Mesodermal cell (in vitro differentiated cells): Measurements from ENCODE around the gene LZTS2.

Experiments used
- H3K27ac ChIP-seq: 2 replicates; pipeline ENCODE4 v1.7.0; 2013; ENCODE audit warnings: mild to moderate bottlenecking, low read depth, low read length, moderate library complexity; ENCODE audit not compliant: severe bottlenecking
- H3K36me3 ChIP-seq: 2 replicates; pipeline ENCODE4 v1.7.1; 2013; ENCODE audit warnings: mild to moderate bottlenecking, low read length, moderate library complexity; ENCODE audit not compliant: control insufficient read depth, insufficient read depth
- H3K4me1 ChIP-seq: one replicate; pipeline ENCODE4 v1.7.1; 2013; ENCODE audit warnings: mild to moderate bottlenecking, low read length; ENCODE audit not compliant: insufficient read depth, control insufficient read depth, poor library complexity, severe bottlenecking
- H3K4me3 ChIP-seq: 2 replicates; pipeline ENCODE4 v1.7.0; 2013; ENCODE audit warnings: low read length, control low read depth, mild to moderate bottlenecking; ENCODE audit not compliant: insufficient read depth, poor library complexity, severe bottlenecking; ENCODE audit errors: extremely low read depth
- H3K9me3 ChIP-seq: 2 replicates; pipeline ENCODE4 v1.7.1; 2013; ENCODE audit warnings: mild to moderate bottlenecking, low read length, moderate library complexity; ENCODE audit not compliant: control insufficient read depth
- WGBS, 2 experiments: methylation state at CpG; one replicate each; pipeline ENCODE4 v1.1.5; 2013; ENCODE audit warnings: missing lambda C conversion rate in 2 of 2; ENCODE audit not compliant: insufficient coverage in 2 of 2; 5-methylcytosine and 5-hydroxymethylcytosine counted together

Gene LZTS2

GRCh38 chr10:100987685-100988049, 11.9 kb upstream of the LZTS2 start:
- 1 to 3% methylated on average over 15 of the region's 15 CpGs for WGBS, 2 experiments
- H3K9me3 ChIP-seq = no peaks in the 10 kb centered on the region
- H3K36me3 ChIP-seq = peaks cover 55% of the 10 kb centered on the region
- H3K4me3 ChIP-seq = peak overlapping the region; percentile 98
- peak overlapping the region; percentile 30 for H3K27ac ChIP-seq
- H3K4me1 ChIP-seq = peaks cover 21% of the 10 kb centered on the region

DNA sequence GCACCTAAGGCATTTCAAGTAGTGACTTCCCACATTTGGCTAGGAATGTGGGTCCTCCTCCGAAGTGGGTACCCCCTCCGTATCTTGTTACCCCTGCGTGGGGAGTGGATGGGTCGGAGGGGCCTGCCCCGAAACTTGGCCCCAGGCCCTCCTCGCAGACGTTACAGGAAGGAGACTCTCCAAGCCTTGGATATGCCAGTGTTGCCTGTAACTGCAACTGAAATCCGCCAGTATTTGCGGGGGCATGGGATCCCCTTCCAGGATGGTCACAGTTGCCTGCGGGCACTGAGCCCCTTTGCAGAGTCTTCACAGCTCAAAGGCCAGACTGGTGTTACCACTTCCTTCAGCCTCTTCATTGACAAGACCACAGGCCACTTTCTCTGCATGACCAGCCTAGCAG, 11.4 kb upstream of the LZTS2 start:
- H3K36me3 ChIP-seq = peaks cover 55% of the 10 kb centered on the region
- no peaks in the 10 kb centered on the region for H3K9me3 ChIP-seq
- WGBS, 2 experiments = 69 to 81% methylated on average over 9 to 10 of the region's 10 CpGs
- H3K4me1 ChIP-seq = peaks cover 21% of the 10 kb centered on the region
- peak overlapping the region; percentile 98 for H3K4me3 ChIP-seq
- no peak overlapping the region for H3K27ac ChIP-seq

DNA sequence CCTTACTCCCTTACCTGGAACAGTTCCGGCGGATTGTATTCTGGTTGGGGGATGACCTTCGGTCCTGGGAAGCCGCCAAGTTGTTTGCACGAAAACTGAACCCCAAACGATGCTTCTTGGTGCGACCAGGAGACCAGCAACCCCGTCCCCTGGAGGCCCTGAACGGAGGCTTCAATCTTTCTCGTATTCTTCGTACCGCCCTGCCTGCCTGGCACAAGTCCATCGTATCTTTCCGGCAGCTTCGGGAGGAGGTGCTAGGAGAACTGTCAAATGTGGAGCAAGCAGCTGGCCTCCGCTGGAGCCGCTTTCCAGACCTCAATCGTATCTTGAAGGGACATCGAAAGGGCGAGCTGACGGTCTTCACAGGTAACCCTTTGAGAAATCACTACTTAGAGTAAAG, 10.5 kb upstream of the LZTS2 start:
- H3K36me3 ChIP-seq = peaks cover 62% of the 10 kb centered on the region
- 95% methylated on average over 17 to 21 of the region's 21 CpGs for WGBS, 2 experiments
- H3K4me1 ChIP-seq = peaks cover 21% of the 10 kb centered on the region
- no peak overlapping the region for H3K27ac ChIP-seq
- no peak overlapping the region for H3K4me3 ChIP-seq
- H3K9me3 ChIP-seq = no peaks in the 10 kb centered on the region

DNA sequence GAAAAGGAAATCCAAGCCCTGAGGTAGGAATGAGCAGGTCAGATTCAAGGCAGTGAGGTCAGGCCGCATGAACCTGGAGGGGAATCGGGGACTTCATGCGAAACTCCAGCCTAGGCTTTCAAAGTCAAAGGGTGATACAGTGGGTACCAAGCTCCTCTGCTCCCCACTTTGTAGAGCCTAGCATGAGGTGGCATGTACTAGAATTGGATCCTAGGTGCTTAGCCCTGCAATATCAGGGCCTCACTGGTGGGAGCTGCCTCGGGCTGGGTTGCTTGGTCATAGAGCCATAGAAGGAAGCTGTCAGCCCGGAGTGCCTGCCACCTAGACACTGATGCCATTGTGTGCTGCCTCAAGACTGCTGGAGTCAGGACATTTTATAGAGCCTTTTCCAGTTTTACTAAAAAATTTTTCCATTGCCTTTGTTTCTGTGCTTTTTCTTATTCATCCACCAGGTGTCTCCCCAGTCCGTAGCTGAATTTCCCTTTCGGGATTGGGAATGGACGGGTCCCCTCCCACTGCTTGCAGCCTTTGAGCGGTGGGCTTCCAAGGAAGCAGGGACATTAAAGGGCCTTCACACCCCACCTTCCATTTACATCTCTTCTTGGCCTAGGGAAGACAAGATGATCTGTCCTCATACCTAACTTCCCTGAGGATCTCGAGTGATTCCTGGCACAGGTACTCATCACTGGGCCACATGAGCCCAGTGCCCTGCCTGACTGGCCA, 5.5 kb upstream of the LZTS2 start:
- WGBS, 2 experiments = 70 to 76% methylated on average over 8 to 10 of the region's 10 CpGs
- peaks cover 39% of the 10 kb centered on the region for H3K36me3 ChIP-seq
- no peak overlapping the region for H3K27ac ChIP-seq
- H3K4me3 ChIP-seq = no peak overlapping the region
- no peaks in the 10 kb centered on the region for H3K9me3 ChIP-seq
- peaks cover 24% of the 10 kb centered on the region for H3K4me1 ChIP-seq

DNA sequence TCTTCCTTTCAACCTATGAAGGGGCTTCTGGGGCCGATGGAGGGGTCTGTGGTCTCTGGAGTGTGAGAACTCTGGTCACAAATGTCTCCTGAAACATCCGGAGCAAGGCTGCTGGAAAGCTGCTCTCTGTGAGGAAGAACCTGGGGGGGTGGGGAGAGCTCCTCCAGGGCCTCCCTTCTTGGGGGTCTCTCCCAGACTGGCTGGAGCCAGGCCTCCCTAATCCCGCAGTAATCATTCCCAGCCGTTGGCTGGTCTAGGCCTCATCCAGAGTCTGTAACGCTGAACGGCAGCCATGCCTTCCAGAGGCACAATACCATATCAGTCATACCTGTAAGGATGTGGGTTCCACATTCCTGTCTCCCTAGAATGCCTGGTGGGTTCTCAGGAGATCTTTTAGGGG, 4.4 kb upstream of the LZTS2 start:
- Histone ChIP-seq H3K4me1 (peaks cover 20% of the 10 kb centered on the region), H3K27ac (peak overlapping the region; percentile 67), H3K36me3 (peaks cover 28% of the 10 kb centered on the region), H3K4me3 (no peak overlapping the region), H3K9me3 (no peaks in the 10 kb centered on the region)
- 80 to 86% methylated on average over 4 of the region's 6 CpGs for WGBS, 2 experiments

DNA sequence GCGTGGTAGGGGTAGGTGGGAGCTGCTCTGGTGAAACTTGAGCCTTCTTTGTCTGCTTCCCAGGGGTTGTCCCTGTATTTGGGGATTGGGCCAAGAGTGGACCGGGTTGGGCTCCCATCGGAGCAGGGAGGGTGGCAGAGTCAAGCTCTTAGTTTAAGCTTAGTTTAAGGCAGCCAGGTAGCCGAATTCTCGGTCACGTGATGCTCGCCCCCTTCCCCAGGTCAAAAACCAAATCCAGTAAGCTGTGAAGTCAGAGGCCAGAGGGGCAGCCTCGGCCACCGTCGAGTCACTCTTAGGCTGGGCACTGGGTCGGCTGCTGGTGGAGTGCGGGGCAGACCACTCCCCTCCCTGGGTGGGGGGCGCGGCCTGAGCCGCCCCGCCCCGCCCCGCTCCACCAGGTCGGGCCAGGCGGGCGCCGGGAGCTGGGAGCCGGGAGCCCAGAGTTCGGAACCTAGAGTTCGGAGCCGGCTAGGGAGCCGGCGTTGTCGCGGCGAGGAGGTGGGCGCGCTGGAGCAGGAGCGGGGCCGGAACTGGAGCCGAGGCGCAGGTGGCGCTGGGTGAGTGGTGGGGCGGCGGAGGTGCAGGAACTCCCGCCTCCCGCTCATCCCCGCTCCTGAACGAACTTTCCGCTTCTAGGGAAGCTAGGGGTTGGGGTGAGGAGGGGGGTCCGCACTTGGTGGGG, 2.8 kb upstream of the LZTS2 start:
- Histone ChIP-seq H3K27ac (peak overlapping the region; percentile 96), H3K4me3 (peak overlapping the region; percentile 80), H3K36me3 (peaks cover 15% of the 10 kb centered on the region), H3K9me3 (no peaks in the 10 kb centered on the region), H3K4me1 (peaks cover 32% of the 10 kb centered on the region)
- 8 to 9% methylated on average over 18 to 25 of the region's 46 CpGs for WGBS, 2 experiments

DNA sequence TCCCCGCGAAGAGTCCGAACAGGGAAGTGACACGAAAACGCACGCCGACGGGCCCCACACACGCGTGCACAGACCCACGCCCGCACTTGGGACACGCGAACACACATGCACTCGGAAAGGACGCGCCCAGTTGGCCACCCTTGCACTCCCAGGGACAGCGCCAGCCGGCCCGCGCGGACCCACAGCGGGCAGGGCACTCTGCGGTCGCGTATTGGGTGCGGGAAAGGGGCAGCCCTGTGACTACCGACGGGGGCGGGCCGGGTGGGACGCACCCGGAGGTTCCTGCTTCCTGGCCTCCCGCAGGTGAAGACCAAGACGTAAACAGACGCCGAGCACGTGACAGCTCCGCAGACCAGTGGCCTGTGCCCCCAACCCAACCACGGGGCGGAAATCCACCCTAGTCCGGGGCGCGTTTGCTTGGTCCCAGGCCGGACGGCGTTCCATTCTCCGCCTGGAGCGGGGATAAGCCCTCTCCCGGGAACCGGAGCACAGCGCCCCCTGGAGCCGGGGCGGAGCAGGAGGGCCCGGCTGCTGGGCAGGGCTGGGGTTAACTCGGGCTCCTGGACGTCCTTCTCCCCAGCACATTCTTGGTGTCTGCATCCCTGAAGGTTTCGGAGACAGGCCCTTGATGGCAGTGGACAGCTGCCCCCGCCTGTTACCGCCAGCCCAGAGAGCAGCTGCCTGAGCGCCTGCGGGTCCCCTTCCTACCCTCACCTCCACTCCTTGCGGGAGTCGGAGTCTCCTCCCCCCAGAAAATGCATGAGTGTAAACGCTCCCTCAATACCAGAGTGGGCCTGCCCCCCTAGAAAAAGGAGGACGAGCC, 2.0 kb upstream of the LZTS2 start:
- 0% methylated on average over 57 to 59 of the region's 66 CpGs for WGBS, 2 experiments
- Histone ChIP-seq H3K36me3 (peaks cover 16% of the 10 kb centered on the region), H3K4me1 (peaks cover 36% of the 10 kb centered on the region), H3K4me3 (peak overlapping the region; percentile 80), H3K9me3 (no peaks in the 10 kb centered on the region), H3K27ac (peak overlapping the region; percentile 96)

DNA sequence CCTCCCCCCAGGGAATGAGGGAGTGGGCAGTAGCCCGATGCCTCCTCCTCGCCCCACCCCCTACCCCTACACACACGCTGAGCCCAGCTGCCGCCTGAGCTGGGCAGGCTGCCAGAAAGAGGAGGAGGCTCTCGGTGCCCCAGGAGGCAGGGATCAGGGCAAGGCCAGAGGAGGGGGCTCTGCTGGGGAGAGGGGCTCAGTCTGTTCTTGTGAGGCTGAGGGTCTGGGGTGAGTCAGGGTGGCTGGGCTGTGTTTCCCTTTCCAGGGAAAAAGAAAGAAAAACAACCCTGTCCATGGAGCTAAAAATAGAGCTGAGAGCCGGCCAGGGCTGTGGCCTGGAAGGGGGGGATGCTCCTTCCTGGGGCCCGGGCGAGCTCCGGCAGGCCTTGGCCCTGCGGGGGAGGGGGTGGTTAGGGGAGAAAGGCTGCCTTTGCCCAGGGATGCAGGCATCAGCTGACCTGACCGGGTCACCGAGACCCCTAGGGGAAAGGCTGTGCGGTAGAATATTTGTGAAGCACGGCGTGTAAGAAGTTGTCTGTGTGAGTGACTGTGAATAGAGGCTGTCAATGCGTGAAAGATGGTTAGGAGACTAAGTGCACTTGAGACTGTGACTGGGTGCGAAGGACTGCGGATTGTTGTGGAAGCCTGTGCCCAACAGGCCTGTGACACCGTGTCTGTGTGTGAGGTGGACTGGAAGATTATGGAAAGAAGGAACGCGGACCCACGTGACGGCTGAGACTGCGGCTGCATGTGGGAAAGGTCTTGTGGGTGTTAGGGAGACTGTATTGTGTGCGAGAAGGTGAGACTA, 1.2 kb upstream of the LZTS2 start:
- H3K9me3 ChIP-seq = no peaks in the 10 kb centered on the region
- peak overlapping the region; percentile 96 for H3K27ac ChIP-seq
- peaks cover 36% of the 10 kb centered on the region for H3K4me1 ChIP-seq
- peaks cover 19% of the 10 kb centered on the region for H3K36me3 ChIP-seq
- 8 to 13% methylated on average over 11 to 20 of the region's 25 CpGs for WGBS, 2 experiments
- peak overlapping the region; percentile 80 for H3K4me3 ChIP-seq

DNA sequence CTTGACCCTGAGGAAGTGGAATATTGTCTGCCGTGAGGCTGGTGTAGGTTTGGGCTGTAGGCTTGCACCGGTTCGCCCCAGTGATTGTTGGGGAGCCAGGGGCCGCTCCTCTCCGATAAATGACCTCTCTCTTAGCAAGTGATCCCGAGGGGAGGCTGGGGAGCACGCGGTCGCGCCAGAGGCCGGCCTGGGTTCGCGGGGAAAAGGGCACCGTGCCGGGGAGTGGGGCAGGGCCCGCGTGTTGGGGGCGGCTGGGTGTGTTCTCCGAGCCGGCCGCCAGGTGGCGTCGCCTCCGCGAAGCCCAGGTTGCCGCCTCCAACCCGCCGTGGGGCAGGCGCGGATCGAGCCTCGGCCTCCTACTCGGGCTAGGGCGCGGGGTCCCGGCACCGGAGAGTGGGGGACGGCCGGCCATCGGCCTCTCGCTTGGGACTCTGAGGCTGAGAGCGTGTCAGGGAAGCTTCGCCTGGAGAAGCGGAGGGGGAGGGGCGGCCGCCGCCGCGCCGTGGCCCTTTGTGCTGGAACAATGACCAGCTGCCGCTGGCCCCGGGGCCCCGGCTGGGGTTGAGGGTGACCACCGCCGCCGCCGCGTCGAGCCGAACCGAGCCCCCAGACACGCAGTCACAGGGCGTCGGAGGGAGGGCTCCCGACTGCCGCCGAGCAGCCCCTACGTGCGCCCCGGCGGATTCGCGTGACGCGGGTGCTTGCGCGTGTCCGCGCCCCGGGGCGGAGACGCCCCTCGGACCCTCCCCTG, 442 bp upstream of the LZTS2 start:
- H3K27ac ChIP-seq = peak overlapping the region; percentile 96
- WGBS, 2 experiments = 1 to 2% methylated on average over 34 to 52 of the region's 83 CpGs
- H3K4me1 ChIP-seq = peaks cover 36% of the 10 kb centered on the region
- H3K4me3 ChIP-seq = peak overlapping the region; percentile 80
- peaks cover 20% of the 10 kb centered on the region for H3K36me3 ChIP-seq
- H3K9me3 ChIP-seq = no peaks in the 10 kb centered on the region
